Colonic mucosa (tissue), 4 donors: ENCODE measurements around the gene FAM181A. TPM values are rescaled to one million over a fixed set of nuclear protein-coding genes. Genes with fewer than 3 reads are reported as not detected.

Experiments used
- DNase-seq: peaks from one replicate; pipeline ENCODE4 v3.0.0-alpha.2; 2020
- H3K27ac ChIP-seq: fragments of 200-600 bp; one replicate; pipeline ENCODE4 v1.8.0; 2021
- H3K27me3 ChIP-seq: fragments of 200-600 bp; one replicate; pipeline ENCODE4 v1.8.0; 2021
- H3K36me3 ChIP-seq: fragments of 200-600 bp; one replicate; pipeline ENCODE4 v1.8.0; 2021
- H3K4me1 ChIP-seq: fragments of 200-600 bp; one replicate; pipeline ENCODE4 v1.8.0; 2021; ENCODE audit warnings: mild to moderate bottlenecking
- H3K4me3 ChIP-seq: fragments of 200-600 bp; one replicate; pipeline ENCODE4 v1.8.0; 2021
- H3K9ac ChIP-seq, 2 donors: one replicate each; pipeline ENCODE4 v1.7.0; 2013; ENCODE audit warnings: control low read depth in 2 of 2, low read depth in 2 of 2, low read length in 2 of 2
- H3K9me3 ChIP-seq: fragments of 200-600 bp; one replicate; pipeline ENCODE4 v1.8.0; 2021
- CTCF ChIP-seq: fragments of 200-600 bp; IDR thresholded peaks from one replicate; pipeline ENCODE4 v1.8.0; 2022; ENCODE audit warnings: antibody characterized with exemption, mild to moderate bottlenecking
- intact Hi-C: fragments of 100-400 bp; cut with DNase I; formaldehyde crosslinking; loops from one replicate; pipeline ENCODE4 v1.14.1; 2022
- total RNA-seq, 2 donors: library from RNA; stranded (reverse); fragmentation: NEBNext Ultra II Directional in 1 of 2; extraction: Animal tissue kit (Norgen Biotek cat#: 25700) in 1 of 2; gene quantifications; one replicate each; pipeline ENCODE4 v1.2.1, GENCODE V29; 2021
- donor health status: healthy.
- donor health status: DM: no; HTN: no; CAD: no.
- donor health status: DM: no; HTN: no; CAD: no.

FAM181A gene
- total RNA-seq, 2 donors from 2014 or later, result not detected

DNA sequence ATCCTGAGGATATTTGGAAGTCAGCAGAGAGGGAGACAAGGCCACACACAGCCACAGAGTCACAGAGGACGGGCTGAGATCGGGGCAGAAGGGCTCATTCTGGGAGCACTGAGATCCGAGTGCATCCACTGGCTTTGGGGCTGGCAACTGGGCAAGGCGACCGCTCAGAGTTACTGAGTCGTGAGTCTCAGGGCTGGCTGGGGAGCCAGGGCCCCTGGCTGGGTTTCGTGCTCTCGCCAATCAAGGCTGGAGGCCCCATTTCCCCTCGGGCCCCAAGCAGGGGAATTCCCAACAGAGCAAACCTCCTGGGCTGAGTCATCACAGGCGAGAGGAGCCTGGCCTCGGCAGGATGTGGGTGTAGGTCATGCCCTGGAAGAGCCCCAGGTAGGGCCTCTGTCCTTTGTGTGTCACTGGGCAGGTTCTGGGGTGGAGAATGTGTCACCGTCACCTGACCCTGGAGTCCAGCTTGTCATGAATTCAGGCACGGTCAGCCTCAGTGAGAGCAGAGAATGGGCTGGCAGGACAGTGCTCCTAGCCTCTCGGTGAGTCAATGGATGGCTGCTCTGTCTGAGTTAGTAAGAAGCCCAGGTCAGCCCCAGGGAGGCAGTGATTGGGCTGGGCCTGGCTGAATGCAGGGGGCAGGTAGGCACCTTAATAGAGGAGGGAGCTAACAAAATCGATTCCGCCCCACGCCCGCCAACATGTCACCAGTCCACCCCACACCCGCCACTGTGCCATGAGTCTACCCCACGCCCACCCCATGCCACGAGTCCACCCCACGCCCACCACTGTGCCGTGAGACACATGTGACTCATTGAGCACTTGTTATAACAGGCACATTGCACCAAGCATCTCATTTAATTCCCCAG lies 32.3 kb downstream of the FAM181A start:
- H3K27me3 ChIP-seq, result no peaks in the 10 kb centered on the region
- no peaks in the 10 kb centered on the region for H3K4me1 ChIP-seq
- no peaks in the 10 kb centered on the region for H3K36me3 ChIP-seq
- H3K4me3 ChIP-seq, result no peak overlapping the region
- no peak for TF ChIP-seq CTCF
- intact Hi-C loops, result no loop called here
- no peaks in the 10 kb centered on the region for H3K9me3 ChIP-seq
- H3K9ac ChIP-seq, result peak overlapping the region; percentile 21 to 53
- peak overlapping the region; percentile 38 for H3K27ac ChIP-seq
- peak; percentile 55 for DNase-seq

GRCh38 chr14:93960108-93960475 lies 32.9 kb downstream of the FAM181A start:
- Histone ChIP-seq H3K36me3 (no peaks in the 10 kb centered on the region), H3K9ac (no peak overlapping the region), H3K27ac (peak overlapping the region; percentile 38), H3K9me3 (no peaks in the 10 kb centered on the region), H3K4me1 (no peaks in the 10 kb centered on the region), H3K4me3 (no peak overlapping the region), H3K27me3 (no peaks in the 10 kb centered on the region)
- DNase-seq, result no peak
- intact Hi-C loops, result no loop called here
- no peak for TF ChIP-seq CTCF

GRCh38 chr14:93960774-93961438 lies 33.8 kb downstream of the FAM181A start:
- H3K9me3 ChIP-seq, result no peaks in the 10 kb centered on the region
- no peaks in the 10 kb centered on the region for H3K27me3 ChIP-seq
- no peaks in the 10 kb centered on the region for H3K4me1 ChIP-seq
- no peak for TF ChIP-seq CTCF
- no peak overlapping the region for H3K4me3 ChIP-seq
- no peak for DNase-seq
- intact Hi-C loops, result no loop called here
- no peaks in the 10 kb centered on the region for H3K36me3 ChIP-seq
- H3K27ac ChIP-seq, result peak overlapping the region; percentile 11
- H3K9ac ChIP-seq, result no peak overlapping the region

DNA sequence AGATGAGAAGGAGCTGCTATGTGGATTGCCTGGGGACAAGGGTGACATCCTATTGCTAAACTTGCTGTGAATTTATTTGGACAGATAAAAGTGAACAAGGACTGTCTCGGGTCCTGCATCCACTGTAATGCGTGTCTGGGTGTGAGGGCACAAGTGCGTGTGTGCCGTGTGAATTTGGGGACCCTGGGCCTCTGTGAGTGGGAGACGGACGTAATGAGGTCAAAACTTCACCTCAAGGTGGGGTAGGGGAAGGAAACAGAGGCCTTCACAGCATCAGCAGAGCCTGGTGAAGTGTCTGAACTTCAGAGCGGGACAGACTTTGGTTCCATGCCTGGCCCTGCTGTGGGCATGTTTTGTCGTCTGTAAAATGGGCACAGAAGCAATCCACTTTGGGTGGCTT lies 34.5 kb downstream of the FAM181A start:
- DNase-seq, result no peak
- Histone ChIP-seq H3K9ac (peak overlapping the region in 1 of 2 donors; percentile 6), H3K36me3 (no peaks in the 10 kb centered on the region), H3K4me3 (no peak overlapping the region), H3K27ac (no peak overlapping the region), H3K9me3 (no peaks in the 10 kb centered on the region), H3K27me3 (no peaks in the 10 kb centered on the region), H3K4me1 (no peaks in the 10 kb centered on the region)
- intact Hi-C loops, result no loop called here
- TF ChIP-seq CTCF, result no peak

- Histone ChIP-seq H3K27ac (peak overlapping the region; percentile 52), H3K27me3 (no peaks in the 10 kb centered on the region), H3K9me3 (no peaks in the 10 kb centered on the region), H3K9ac (peak overlapping the region; percentile 4 to 6), H3K36me3 (no peaks in the 10 kb centered on the region), H3K4me3 (no peak overlapping the region), H3K4me1 (no peaks in the 10 kb centered on the region)
- no peak for TF ChIP-seq CTCF
- intact Hi-C loops, result no loop called here
- DNase-seq, result no peak
Observed at GRCh38 chr14:93962701-93963601, 35.8 kb downstream of the FAM181A start.
